HL-60/S4 treated with phorbol 12-myristate 13-acetate at 8.2 ng/mL for 4 days and 3 days (cell line): Measurements from ENCODE around the gene ANXA10.
"Not testable (repeated sequence)": the region's sequence is repeated elsewhere in the genome, so short reads cannot be mapped to it uniquely, and the experiment has no call there.

Experiments
- in situ Hi-C: fragments of 300-500 bp; cut with MboI; formaldehyde crosslinking; loops from 2 replicates; pipeline ENCODE4 v1.15.0; 2022; ENCODE audit warnings: low sequenced_read_pairs

Gene ANXA10

GRCh38 chr4:168092176-168092712 is at the start of gene ANXA10:
Gene ANXA10 (plus strand): TSS chr4:168092537. CDS start chr4:168092701, 164 bp downstream.
- in situ Hi-C loops, result no loop called here

GRCh38 chr4:168045354-168045753 is 47.0 kb upstream of the ANXA10 start:
- in situ Hi-C loops, result no loop called here

GRCh38 chr4:168050002-168050401 is 42.3 kb upstream of the ANXA10 start:
- in situ Hi-C loops, result no loop called here

GRCh38 chr4:168051526-168051925 is 40.8 kb upstream of the ANXA10 start:
- in situ Hi-C loops, result no loop called here

GRCh38 chr4:168057412-168057811 is 34.9 kb upstream of the ANXA10 start:
- in situ Hi-C loops, result no loop called here

- in situ Hi-C loops, result no loop called here
Observed at GRCh38 chr4:168059251-168059650, 33.1 kb upstream of the ANXA10 start.

GRCh38 chr4:168063031-168063430 is 29.3 kb upstream of the ANXA10 start:
- in situ Hi-C loops, result no loop called here

- in situ Hi-C loops, result no loop called here
Observed at GRCh38 chr4:168070903-168071302, 21.4 kb upstream of the ANXA10 start.

- in situ Hi-C loops, result no loop called here
Observed at GRCh38 chr4:168071304-168071703, 21.0 kb upstream of the ANXA10 start.

GRCh38 chr4:168074861-168075260 is 17.5 kb upstream of the ANXA10 start:
- in situ Hi-C loops, result no loop called here

- in situ Hi-C loops, result no loop called here
Observed at GRCh38 chr4:168076989-168077725, 15.2 kb upstream of the ANXA10 start.

GRCh38 chr4:168077726-168078239 is 14.6 kb upstream of the ANXA10 start:
- in situ Hi-C loops, result no loop called here

GRCh38 chr4:168082379-168082778 is 10.0 kb upstream of the ANXA10 start:
- in situ Hi-C loops, result no loop called here

- in situ Hi-C loops, result no loop called here
Observed at GRCh38 chr4:168095776-168096406, 3.6 kb downstream of the ANXA10 start.

GRCh38 chr4:168096407-168096784 is 4.1 kb downstream of the ANXA10 start:
- in situ Hi-C loops, result no loop called here

GRCh38 chr4:168097161-168097560 is 4.8 kb downstream of the ANXA10 start:
- in situ Hi-C loops, result no loop called here

- in situ Hi-C loops, result no loop called here
Observed at GRCh38 chr4:168098248-168098717, 5.9 kb downstream of the ANXA10 start.

GRCh38 chr4:168099195-168099594 is 6.9 kb downstream of the ANXA10 start:
- in situ Hi-C loops, result no loop called here

- in situ Hi-C loops, result no loop called here
Observed at GRCh38 chr4:168101026-168101425, 8.7 kb downstream of the ANXA10 start.

- in situ Hi-C loops, result no loop called here
Observed at GRCh38 chr4:168102403-168102802, 10.1 kb downstream of the ANXA10 start.

GRCh38 chr4:168109527-168109926 is 17.2 kb downstream of the ANXA10 start:
- in situ Hi-C loops, result no loop called here

- in situ Hi-C loops, result not testable (repeated sequence)
Observed at GRCh38 chr4:168113059-168113458, 20.7 kb downstream of the ANXA10 start.
